Measurements from ENCODE around the gene KDM4F.

Gene KDM4F

GRCh38 chr11:95081010-95081409, 31.8 kb downstream of the KDM4F start:
- Histone ChIP-seq H3K9ac (ENCODE audit: low read length) (no peak overlapping the region), H3K9me3 (ENCODE audit: low read length) (no peaks in the 10 kb centered on the region), H3K4me3 (ENCODE audit: low read depth in 1 of 2, low read length in 2 of 2) (no peak overlapping the region), H3K27me3 (ENCODE audit: control insufficient read depth in 1 of 2, insufficient read depth in 2 of 2, low read length in 2 of 2) (no peaks in the 10 kb centered on the region), H3K36me3 (ENCODE audit: insufficient read depth, low read length) (no peaks in the 10 kb centered on the region), H3K4me1 (ENCODE audit: insufficient read depth, low read length) (no peaks in the 10 kb centered on the region), H3K27ac (ENCODE audit: low read depth, low read length) (no peak overlapping the region)

- no peak overlapping the region for H3K27ac ChIP-seq (ENCODE audit: low read depth, low read length)
- H3K9ac ChIP-seq (ENCODE audit: low read length): no peak overlapping the region
- no peaks in the 10 kb centered on the region for H3K9me3 ChIP-seq (ENCODE audit: low read length)
- no peaks in the 10 kb centered on the region for H3K27me3 ChIP-seq (ENCODE audit: control insufficient read depth in 1 of 2, insufficient read depth in 2 of 2, low read length in 2 of 2)
- no peaks in the 10 kb centered on the region for H3K4me1 ChIP-seq (ENCODE audit: insufficient read depth, low read length)
- no peak overlapping the region for H3K4me3 ChIP-seq (ENCODE audit: low read depth in 1 of 2, low read length in 2 of 2)
- no peaks in the 10 kb centered on the region for H3K36me3 ChIP-seq (ENCODE audit: insufficient read depth, low read length)
These were observed 32.2 kb downstream of the KDM4F start for GRCh38 chr11:95081412-95081811.

- H3K9me3 ChIP-seq (ENCODE audit: low read length): no peaks in the 10 kb centered on the region
- no peak overlapping the region for H3K27ac ChIP-seq (ENCODE audit: low read depth, low read length)
- no peak overlapping the region for H3K9ac ChIP-seq (ENCODE audit: low read length)
- no peaks in the 10 kb centered on the region for H3K4me1 ChIP-seq (ENCODE audit: insufficient read depth, low read length)
- H3K27me3 ChIP-seq (ENCODE audit: control insufficient read depth in 1 of 2, insufficient read depth in 2 of 2, low read length in 2 of 2): no peaks in the 10 kb centered on the region
- H3K4me3 ChIP-seq (ENCODE audit: low read depth in 1 of 2, low read length in 2 of 2): no peak overlapping the region
- H3K36me3 ChIP-seq (ENCODE audit: insufficient read depth, low read length): no peaks in the 10 kb centered on the region
These were observed 33.4 kb downstream of the KDM4F start for GRCh38 chr11:95082576-95083001.

- no peak overlapping the region for H3K27ac ChIP-seq (ENCODE audit: low read depth, low read length)
These were observed 35.3 kb downstream of the KDM4F start for GRCh38 chr11:95084509-95084908.

GRCh38 chr11:95085117-95085816, 36.0 kb downstream of the KDM4F start:
- no peak overlapping the region for H3K4me3 ChIP-seq (ENCODE audit: low read depth in 1 of 2, low read length in 2 of 2)
- no peak overlapping the region for H3K27ac ChIP-seq (ENCODE audit: low read depth, low read length)
- no peak overlapping the region for H3K9ac ChIP-seq (ENCODE audit: low read length)
- no peaks in the 10 kb centered on the region for H3K9me3 ChIP-seq (ENCODE audit: low read length)
- no peaks in the 10 kb centered on the region for H3K27me3 ChIP-seq (ENCODE audit: control insufficient read depth in 1 of 2, insufficient read depth in 2 of 2, low read length in 2 of 2)
- no peaks in the 10 kb centered on the region for H3K36me3 ChIP-seq (ENCODE audit: insufficient read depth, low read length)
- peaks cover 5% of the 10 kb centered on the region for H3K4me1 ChIP-seq (ENCODE audit: insufficient read depth, low read length)

More at GRCh38 chr11:95084509-95084908, 35.3 kb downstream of the KDM4F start:
- no peak overlapping the region for H3K4me3 ChIP-seq (ENCODE audit: low read depth in 1 of 2, low read length in 2 of 2)
- H3K4me1 ChIP-seq (ENCODE audit: insufficient read depth, low read length): peaks cover 5% of the 10 kb centered on the region
- H3K9ac ChIP-seq (ENCODE audit: low read length): no peak overlapping the region
- H3K36me3 ChIP-seq (ENCODE audit: insufficient read depth, low read length): no peaks in the 10 kb centered on the region
- H3K27me3 ChIP-seq (ENCODE audit: control insufficient read depth in 1 of 2, insufficient read depth in 2 of 2, low read length in 2 of 2): no peaks in the 10 kb centered on the region
- H3K9me3 ChIP-seq (ENCODE audit: low read length): no peaks in the 10 kb centered on the region

- Histone ChIP-seq H3K36me3 (ENCODE audit: insufficient read depth, low read length) (no peaks in the 10 kb centered on the region), H3K27me3 (ENCODE audit: control insufficient read depth in 1 of 2, insufficient read depth in 2 of 2, low read length in 2 of 2) (no peaks in the 10 kb centered on the region), H3K9ac (ENCODE audit: low read length) (no peak overlapping the region), H3K9me3 (ENCODE audit: low read length) (no peaks in the 10 kb centered on the region), H3K27ac (ENCODE audit: low read depth, low read length) (no peak overlapping the region), H3K4me3 (ENCODE audit: low read depth in 1 of 2, low read length in 2 of 2) (no peak overlapping the region), H3K4me1 (ENCODE audit: insufficient read depth, low read length) (peaks cover 14% of the 10 kb centered on the region)
These were observed 36.9 kb downstream of the KDM4F start for GRCh38 chr11:95086151-95086550.

- Histone ChIP-seq H3K9me3 (ENCODE audit: low read length) (no peaks in the 10 kb centered on the region), H3K4me1 (ENCODE audit: insufficient read depth, low read length) (peaks cover 22% of the 10 kb centered on the region), H3K27me3 (ENCODE audit: control insufficient read depth in 1 of 2, insufficient read depth in 2 of 2, low read length in 2 of 2) (no peaks in the 10 kb centered on the region), H3K9ac (ENCODE audit: low read length) (no peak overlapping the region), H3K36me3 (ENCODE audit: insufficient read depth, low read length) (no peaks in the 10 kb centered on the region), H3K27ac (ENCODE audit: low read depth, low read length) (no peak overlapping the region), H3K4me3 (ENCODE audit: low read depth in 1 of 2, low read length in 2 of 2) (no peak overlapping the region)
These were observed 37.8 kb downstream of the KDM4F start for GRCh38 chr11:95086836-95087570.

- peaks cover 24% of the 10 kb centered on the region for H3K4me1 ChIP-seq (ENCODE audit: insufficient read depth, low read length)
- peak overlapping the region; percentile 78 for H3K27ac ChIP-seq (ENCODE audit: low read depth, low read length)
- peak overlapping the region; percentile 19 for H3K9ac ChIP-seq (ENCODE audit: low read length)
- no peaks in the 10 kb centered on the region for H3K9me3 ChIP-seq (ENCODE audit: low read length)
- peak overlapping the region; percentile 64 to 80 for H3K4me3 ChIP-seq (ENCODE audit: low read depth in 1 of 2, low read length in 2 of 2)
- no peaks in the 10 kb centered on the region for H3K27me3 ChIP-seq (ENCODE audit: control insufficient read depth in 1 of 2, insufficient read depth in 2 of 2, low read length in 2 of 2)
- no peaks in the 10 kb centered on the region for H3K36me3 ChIP-seq (ENCODE audit: insufficient read depth, low read length)
These were observed 39.9 kb downstream of the KDM4F start for GRCh38 chr11:95088946-95089619.

GRCh38 chr11:95089620-95090542, 40.7 kb downstream of the KDM4F start, which contains the start of gene ENDOD1:
ENDOD1 (plus strand) TSS chr11:95089846; CDS start chr11:95089928, 82 bp downstream.
- Histone ChIP-seq H3K27me3 (ENCODE audit: control insufficient read depth in 1 of 2, insufficient read depth in 2 of 2, low read length in 2 of 2) (no peaks in the 10 kb centered on the region), H3K9ac (ENCODE audit: low read length) (peak within 1 kb of the TSS; percentile 22), H3K4me1 (ENCODE audit: insufficient read depth, low read length) (peaks cover 24% of the 10 kb centered on the region), H3K36me3 (ENCODE audit: insufficient read depth, low read length) (no peaks in the 10 kb centered on the region), H3K27ac (ENCODE audit: low read depth, low read length) (peak within 1 kb of the TSS; percentile 78), H3K9me3 (ENCODE audit: low read length) (no peaks in the 10 kb centered on the region), H3K4me3 (ENCODE audit: low read depth in 1 of 2, low read length in 2 of 2) (peak within 1 kb of the TSS; percentile 64 to 80)

- Histone ChIP-seq H3K9me3 (ENCODE audit: low read length) (no peaks in the 10 kb centered on the region), H3K9ac (ENCODE audit: low read length) (no peak overlapping the region), H3K36me3 (ENCODE audit: insufficient read depth, low read length) (no peaks in the 10 kb centered on the region), H3K27me3 (ENCODE audit: control insufficient read depth in 1 of 2, insufficient read depth in 2 of 2, low read length in 2 of 2) (no peaks in the 10 kb centered on the region), H3K4me1 (ENCODE audit: insufficient read depth, low read length) (peaks cover 24% of the 10 kb centered on the region), H3K4me3 (ENCODE audit: low read depth in 1 of 2, low read length in 2 of 2) (peak overlapping the region in 1 of 2 donors; percentile 16), H3K27ac (ENCODE audit: low read depth, low read length) (no peak overlapping the region)
These were observed 42.5 kb downstream of the KDM4F start for GRCh38 chr11:95091663-95092180.
